Keratinocyte (primary cell): ENCODE results near the gene ZNF165.

Source experiments
- CTCF ChIP-seq, 3 experiments: IDR thresholded peaks in 1 of 3; conservative IDR thresholded peaks in 1 of 3; optimal IDR thresholded peaks in 1 of 3; 2 replicates in 2 of 3; 3 replicates in 1 of 3; pipeline versions ENCODE3 to v1.5.1; 2011; ENCODE audit warnings: low read length in 3 of 3, mild to moderate bottlenecking in 3 of 3, moderate library complexity in 2 of 3, control low read depth in 1 of 3, inconsistent platforms in 1 of 3; ENCODE audit not compliant: insufficient read depth in 2 of 3; ENCODE audit errors: extremely low read depth in 1 of 3
- EZH2 ChIP-seq: IDR thresholded peaks from one replicate; pipeline ENCODE4 v1.6.1; 2012; ENCODE audit warnings: inconsistent platforms, mild to moderate bottlenecking, low read length, moderate library complexity

- TF ChIP-seq EZH2, result no peak
- TF ChIP-seq CTCF (optimal IDR thresholded peaks at IDR 0.05 in 1 of 3, IDR thresholded peaks at IDR 0.05 in 1 of 3, conservative IDR thresholded peaks at IDR 0.05 in 1 of 3; ENCODE audit: extremely low read depth in 1 of 3, insufficient read depth in 2 of 3, low read length in 3 of 3), result no peak
These were observed 27.1 kb downstream of the ZNF165 start for GRCh38 chr6:28107506-28107905.
